GDM1 (cell line): ENCODE data around the gene TTLL9.

Experiments used
- DNase-seq: peaks from one replicate; lab custom pipeline; 2025; lab: John Stamatoyannopoulos, UW

Gene TTLL9

GRCh38 chr20:31836853-31837608 is 33.4 kb upstream of the TTLL9 start:
- no peak for DNase-seq

- no peak for DNase-seq
Measured at GRCh38 chr20:31837896-31838397, 32.5 kb upstream of the TTLL9 start.

- no peak for DNase-seq
Measured at GRCh38 chr20:31838646-31839292, 31.7 kb upstream of the TTLL9 start.

DNA sequence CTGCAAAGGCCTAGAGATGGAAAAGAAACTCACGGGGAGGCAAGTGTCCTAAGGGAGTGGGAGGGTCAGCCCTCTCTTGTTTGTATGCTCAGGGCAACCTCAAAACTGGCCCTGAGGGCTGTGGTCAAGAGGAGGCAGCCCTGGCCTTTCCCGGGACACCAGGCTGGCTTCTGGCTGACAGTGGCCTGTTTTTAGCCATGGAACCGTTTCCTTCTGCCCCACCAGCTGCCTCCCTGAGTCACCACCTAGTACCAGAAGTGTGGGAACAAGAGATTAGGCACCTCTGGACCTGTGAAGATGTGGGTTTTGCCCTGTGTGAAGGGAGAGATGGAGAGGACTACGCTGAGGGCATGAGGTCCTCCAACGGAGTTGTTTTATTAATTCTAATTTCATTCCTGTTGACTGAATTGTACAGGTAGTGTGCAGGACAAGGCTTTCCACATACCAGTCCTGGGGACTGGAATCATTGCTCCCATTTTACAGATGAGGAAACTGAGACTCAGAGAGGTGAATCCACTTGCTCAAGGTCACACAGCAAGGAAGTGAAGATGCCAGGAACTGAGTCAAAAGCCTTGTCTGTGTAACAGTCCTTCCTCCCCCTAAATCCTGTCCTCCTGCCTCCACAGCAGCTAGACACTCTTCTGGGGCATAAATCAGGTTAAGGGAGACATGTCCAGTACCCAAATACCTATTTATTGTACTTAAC is 30.5 kb upstream of the TTLL9 start:
- no peak for DNase-seq

DNA sequence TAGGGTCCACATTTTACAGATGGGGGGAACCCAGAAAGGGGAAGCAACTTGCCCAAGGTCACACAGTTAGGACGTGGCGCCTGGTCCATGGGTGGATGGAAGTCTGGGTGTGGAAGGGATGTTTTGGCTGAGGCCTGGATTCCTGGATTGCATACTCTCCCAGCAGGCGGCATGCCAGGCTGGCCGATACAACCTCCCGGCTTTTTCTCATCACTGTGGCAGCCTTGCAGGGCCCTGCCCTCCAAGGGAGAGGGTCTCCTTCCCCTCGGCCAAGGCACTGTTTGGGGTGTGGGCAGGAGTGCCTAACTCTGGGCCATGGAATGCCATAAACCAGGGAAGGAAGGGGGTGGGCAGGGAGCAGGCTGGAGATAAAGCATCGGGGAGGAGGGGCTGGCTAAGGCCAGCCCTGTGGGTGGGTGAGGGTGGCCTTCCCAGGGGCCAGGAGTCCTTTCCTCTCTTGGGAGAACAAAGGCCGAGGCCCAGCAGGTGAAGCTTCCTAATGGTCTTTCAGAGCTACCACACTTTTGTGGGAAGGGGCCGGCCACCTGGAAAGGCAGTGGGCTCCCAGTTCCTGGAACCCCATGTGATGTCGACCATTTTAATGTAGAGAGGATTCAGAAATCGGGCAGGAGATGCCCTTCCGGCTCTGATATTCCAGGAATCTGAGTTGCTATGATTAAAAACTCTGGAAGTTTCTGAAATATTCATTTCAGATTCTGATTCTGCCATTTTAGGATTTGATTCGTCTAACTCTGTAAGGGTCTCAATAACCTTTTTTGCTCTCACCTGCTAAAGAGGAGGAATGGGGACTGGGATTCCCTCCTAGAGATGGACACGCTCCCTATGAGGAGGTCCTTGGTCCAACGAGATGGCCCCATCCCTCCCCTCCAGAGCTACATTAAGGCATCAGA is 29.3 kb upstream of the TTLL9 start:
- no peak for DNase-seq

DNA sequence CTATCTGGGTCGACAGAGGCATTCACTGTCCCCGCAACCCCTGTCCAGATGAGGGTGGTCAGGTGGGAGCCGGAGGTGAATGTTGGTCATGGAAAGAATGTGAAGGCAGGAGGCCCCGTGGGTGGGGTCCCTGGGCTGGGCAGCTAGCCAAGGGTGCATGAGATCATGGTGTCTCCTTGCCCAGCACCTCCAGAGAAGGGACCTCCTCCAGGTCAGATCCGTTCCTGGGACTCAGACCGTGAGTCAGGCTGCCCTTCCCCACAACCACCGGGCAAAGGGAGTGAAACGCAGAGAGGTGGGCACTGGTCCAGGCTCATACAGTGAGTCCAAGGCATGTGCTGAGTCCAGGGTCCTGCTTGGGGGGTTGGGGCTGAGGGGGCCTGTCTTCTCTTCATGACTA is 28.5 kb upstream of the TTLL9 start:
- no peak for DNase-seq

GRCh38 chr20:31842471-31843157 is 27.8 kb upstream of the TTLL9 start:
- DNase-seq: no peak

GRCh38 chr20:31843288-31843687 is 27.1 kb upstream of the TTLL9 start:
- no peak for DNase-seq

- no peak for DNase-seq
Measured at GRCh38 chr20:31843881-31844280, 26.6 kb upstream of the TTLL9 start.

GRCh38 chr20:31844737-31845299 is 25.6 kb upstream of the TTLL9 start:
- DNase-seq: no peak

DNA sequence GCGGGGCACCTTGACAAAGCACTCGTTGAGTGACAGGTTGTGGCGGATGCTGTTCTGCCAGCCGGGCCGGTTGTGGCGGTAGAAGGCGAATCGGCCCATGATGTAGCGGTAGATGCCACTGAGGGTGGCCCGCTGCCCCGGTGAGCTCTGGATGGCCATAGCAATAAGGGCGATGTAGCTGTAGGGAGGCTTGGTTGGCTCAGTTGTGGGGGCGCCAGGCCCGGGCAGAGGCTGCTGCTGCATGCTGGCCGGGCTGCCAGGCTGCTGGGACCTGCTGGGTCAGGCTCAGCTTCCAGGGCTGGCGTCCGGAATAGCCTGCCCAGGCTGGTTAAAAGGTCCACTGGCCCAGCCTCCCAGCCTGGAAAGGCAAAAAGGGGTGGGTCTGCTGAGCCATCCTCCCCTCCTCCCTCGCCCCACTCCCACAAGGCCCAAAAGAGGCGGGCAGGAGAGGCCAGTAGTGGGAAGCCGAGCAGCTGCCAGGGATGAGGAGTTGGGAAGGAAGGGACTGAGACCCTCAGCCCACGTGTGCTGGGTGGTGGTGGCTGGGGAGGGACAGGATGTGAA is 25.1 kb upstream of the TTLL9 start, which contains the start of gene FOXS1:
Gene FOXS1 (minus strand): TSS at position 305 of the 564 bp plus-strand sequence. CDS start 62 bp downstream, at position 243.
- no peak for DNase-seq

- DNase-seq: no peak
Measured at GRCh38 chr20:31846793-31847138, 23.7 kb upstream of the TTLL9 start.

DNA sequence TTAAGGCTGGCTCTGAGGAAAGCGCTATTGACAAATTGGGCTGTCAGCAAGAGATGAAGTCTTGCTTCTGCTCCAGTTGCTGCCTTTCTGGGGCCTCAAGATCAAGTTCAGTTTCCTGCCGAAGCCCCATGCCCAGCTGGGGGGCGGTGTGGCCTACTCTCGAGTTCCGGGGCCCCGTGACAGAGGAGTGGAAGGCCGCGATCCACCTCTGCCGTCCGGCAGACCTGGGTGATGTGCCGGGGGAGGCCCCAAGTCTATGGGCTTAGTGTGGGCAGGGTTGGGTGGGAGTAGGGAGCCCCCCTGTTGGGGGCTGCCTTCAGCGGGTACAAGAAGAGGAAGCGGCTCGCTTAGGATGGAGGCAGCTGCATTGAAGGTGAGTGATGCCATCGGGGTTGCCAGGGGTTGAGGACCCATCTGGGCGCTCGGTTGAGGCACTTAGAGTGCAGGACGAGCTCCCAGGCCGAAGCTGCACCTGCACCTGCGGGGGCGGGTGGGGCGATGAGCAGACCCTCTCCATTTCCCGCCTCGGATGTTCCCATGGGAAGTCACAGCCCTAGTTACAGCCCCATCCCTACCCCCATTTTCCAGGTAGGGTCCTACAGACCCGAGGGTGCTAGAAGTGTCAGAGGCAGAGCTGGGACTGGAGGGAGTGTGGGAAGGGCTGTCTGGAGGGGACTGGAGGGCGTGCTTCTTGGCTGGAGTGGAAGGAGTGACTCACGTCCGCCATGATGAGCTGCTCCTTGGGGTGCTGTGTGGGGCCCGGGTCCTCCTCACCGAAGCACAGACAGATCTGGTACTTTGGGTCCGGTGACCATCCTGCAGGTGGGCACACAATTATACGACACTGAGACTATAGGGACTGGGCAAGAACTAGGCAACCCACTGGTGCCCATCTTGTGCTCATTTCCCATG is 22.1 kb upstream of the TTLL9 start:
- no peak for DNase-seq

DNA sequence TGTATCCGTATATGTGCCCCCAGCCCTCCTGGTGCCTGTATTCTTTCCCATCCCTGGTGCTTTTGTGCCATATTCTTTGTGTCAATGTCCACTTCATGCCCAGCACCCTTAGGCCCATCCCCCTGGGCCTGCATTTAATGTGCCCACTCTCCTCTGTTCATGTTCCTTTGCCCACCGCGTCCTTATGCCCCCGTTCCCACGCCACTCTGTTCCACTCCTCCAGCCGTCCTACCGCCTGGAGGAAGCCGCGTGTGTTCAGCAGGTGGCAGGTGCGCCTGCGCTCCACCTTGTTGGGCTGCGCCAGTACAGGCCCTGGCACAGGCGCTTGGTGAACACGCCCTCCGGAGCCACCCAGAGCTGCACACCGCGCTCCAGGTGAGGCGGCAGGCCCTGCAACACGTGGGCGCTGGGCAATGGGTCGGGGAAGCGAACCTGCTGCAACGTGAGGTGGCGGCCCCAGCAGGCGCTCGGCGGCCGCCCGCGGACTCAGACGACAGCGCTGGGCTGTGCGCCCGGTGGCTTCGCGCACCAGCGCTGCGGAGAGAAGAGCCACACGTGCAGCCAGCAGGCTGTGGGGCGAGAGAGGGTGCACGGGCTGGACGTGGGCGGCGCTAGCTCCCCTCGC is 21.0 kb upstream of the TTLL9 start:
- DNase-seq: no peak

- no peak for DNase-seq
Measured at GRCh38 chr20:31851240-31851955, 19.0 kb upstream of the TTLL9 start.

GRCh38 chr20:31853481-31853880 is 17.0 kb upstream of the TTLL9 start:
- DNase-seq: no peak

GRCh38 chr20:31856516-31856915 is 13.9 kb upstream of the TTLL9 start:
- no peak for DNase-seq
